PC-3 (cell line): ENCODE data around the gene DSG1. TPM values are rescaled to one million over a fixed set of nuclear protein-coding genes. Genes with fewer than 3 reads are reported as not detected.

ENCODE experiments used
- ATAC-seq: fragments of 200-7000 bp; cut with Tn5 transposase; 2 replicates; pipeline ENCODE4 v1.9.1; 2020; ENCODE audit warnings: mild to moderate bottlenecking, moderate library complexity
- BruUV-seq: library from RNA; stranded (reverse); fragments of 400-500 nt; replicated peaks from 2 replicates; lab custom pipeline; 2021; lab: Mats Ljungman, UMichigan
- CTCF ChIA-PET: fragments of 300-600 bp; sonication (Branson Sonifier 250); formaldehyde crosslinking; loops from one replicate; lab custom pipeline; 2022; ENCODE audit warnings: antibody characterized with exemption; lab: Charles Lee
- POLR2A ChIA-PET: fragments of 300-600 bp; sonication (Branson Sonifier 250); formaldehyde crosslinking; loops from one replicate; lab custom pipeline; 2022; ENCODE audit warnings: antibody characterized with exemption; ENCODE audit not compliant: unreplicated experiment; lab: Charles Lee
- DNase-seq: peaks from one replicate; pipeline ENCODE4 v3.0.0-alpha.2; 2015
- H2AFZ ChIP-seq: fragments of 300-600 bp; sonication (generic); 2 replicates; pipeline ENCODE4 v1.6.0; 2016; ENCODE audit warnings: antibody characterized with exemption, low read length
- H3F3A ChIP-seq: fragments of 300-600 bp; sonication (generic); one replicate; pipeline ENCODE4 v1.6.0; 2017; ENCODE audit warnings: antibody characterized with exemption, low read length, control low read depth, mild to moderate bottlenecking; ENCODE audit not compliant: unreplicated experiment
- H3K27ac ChIP-seq: fragments of 300-600 bp; sonication (generic); 2 replicates; pipeline ENCODE4 v1.5.1; 2016; ENCODE audit warnings: mild to moderate bottlenecking, low read length
- H3K27me3 ChIP-seq: fragments of 300-600 bp; sonication (generic); 2 replicates; pipeline ENCODE4 v1.6.1; 2016; ENCODE audit warnings: low read length, mixed read lengths
- H3K36me3 ChIP-seq: fragments of 300-600 bp; sonication (generic); 2 replicates; pipeline ENCODE4 v1.6.1; 2016; ENCODE audit warnings: low read depth, mixed run types, low read length, mixed read lengths
- H3K4me1 ChIP-seq: fragments of 300-600 bp; sonication (generic); 2 replicates; pipeline ENCODE4 v1.5.1; 2016; ENCODE audit warnings: low read length; ENCODE audit not compliant: insufficient read depth
- H3K4me2 ChIP-seq: fragments of 300-600 bp; sonication (generic); 2 replicates; pipeline ENCODE4 v1.6.0; 2016; ENCODE audit warnings: low read length
- H3K4me3 ChIP-seq: fragments of 300-600 bp; sonication (generic); 2 replicates; pipeline ENCODE4 v1.5.1; 2016; ENCODE audit warnings: mild to moderate bottlenecking, low read length, mixed read lengths
- H3K79me2 ChIP-seq: fragments of 300-600 bp; sonication (generic); 2 replicates; pipeline ENCODE4 v1.6.1; 2017; ENCODE audit warnings: low read length, mixed read lengths
- H3K9ac ChIP-seq: fragments of 300-600 bp; sonication (generic); 2 replicates; pipeline ENCODE4 v1.6.0; 2016; ENCODE audit warnings: mild to moderate bottlenecking, low read length
- H3K9me2 ChIP-seq: fragments of 300-600 bp; sonication (generic); replicated peaks from 2 replicates; pipeline ENCODE4 v1.6.1; 2016; ENCODE audit warnings: mixed run types, low read length, mixed read lengths
- H3K9me3 ChIP-seq: fragments of 300-600 bp; sonication (generic); 2 replicates; pipeline ENCODE4 v1.6.1; 2016; ENCODE audit warnings: low read length, mixed read lengths
- H4K20me1 ChIP-seq: fragments of 300-600 bp; sonication (generic); 2 replicates; pipeline ENCODE4 v1.6.1; 2016; ENCODE audit warnings: low read length, mixed read lengths
- EZH2 ChIP-seq: fragments of 300-600 bp; sonication (generic); IDR thresholded peaks from one replicate; pipeline ENCODE4 v1.6.1; 2017; ENCODE audit warnings: antibody characterized with exemption, mild to moderate bottlenecking, low read length; ENCODE audit not compliant: unreplicated experiment
- EZH2phosphoT487 ChIP-seq: fragments of 300-600 bp; sonication (generic); IDR thresholded peaks from 2 replicates; pipeline ENCODE4 v1.6.1; 2018; ENCODE audit warnings: mild to moderate bottlenecking, antibody characterized with exemption, low read length, borderline replicate concordance
- intact Hi-C: fragments of 100-400 bp; cut with micrococcal nuclease; formaldehyde crosslinking; loops from 2 replicates; pipeline ENCODE4 v1.9.0; 2023
- total RNA-seq: library from RNA; depleted of rRNA; stranded (reverse); fragments of >200 nt; gene quantifications from 2 replicates; pipeline ENCODE4 v1.2.3, GENCODE V29; 2014
- TF ChIP-seq, protein P1 (sequence below): fragments of 300-600 bp; sonication (generic); conservative IDR thresholded peaks from 2 replicates; pipeline ENCODE4 v1.5.1; 2017; ENCODE audit warnings: antibody characterized with exemption, low read depth, mild to moderate bottlenecking, low read length

DSG1 gene
- total RNA-seq, 1 experiment from 2014 or later, result not detected

DNA sequence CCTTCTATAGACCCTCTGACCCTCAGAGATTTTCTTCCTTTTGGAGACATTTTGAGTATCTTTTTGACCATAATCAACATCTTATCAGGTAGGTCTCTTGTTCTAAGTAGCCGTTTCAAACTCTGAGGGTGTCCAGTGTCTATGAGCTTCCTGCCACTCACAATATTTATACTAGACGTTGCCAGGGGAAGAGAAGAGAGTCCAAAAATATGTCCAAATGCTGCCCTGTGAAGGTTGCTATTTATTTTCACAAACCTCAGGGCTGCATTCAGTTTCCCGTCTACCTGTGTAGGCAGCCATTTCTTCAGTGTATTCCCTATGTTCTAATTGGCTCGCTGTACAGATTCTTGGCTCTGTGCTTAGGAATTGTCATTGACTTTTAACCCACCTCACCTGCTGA, 986 bp upstream of the DSG1 start:
- Histone ChIP-seq H3K4me2 (no peak overlapping the region), H3K4me3 (no peak overlapping the region), H3K27ac (no peak overlapping the region), H3K9ac (no peak overlapping the region), H4K20me1 (no peaks in the 10 kb centered on the region), H3K9me3 (no peaks in the 10 kb centered on the region), H3K27me3 (no peaks in the 10 kb centered on the region), H3K9me2 (no peaks in the 10 kb centered on the region), H3K36me3 (no peaks in the 10 kb centered on the region), H3K4me1 (no peaks in the 10 kb centered on the region), H3K79me2 (no peaks in the 10 kb centered on the region), H3F3A (no peaks in the 10 kb centered on the region), H2AFZ (no peak overlapping the region)
- DNase-seq (no peak), ATAC-seq (no peak)
- intact Hi-C loops, result no loop called here
- TF ChIP-seq, protein P1, sequence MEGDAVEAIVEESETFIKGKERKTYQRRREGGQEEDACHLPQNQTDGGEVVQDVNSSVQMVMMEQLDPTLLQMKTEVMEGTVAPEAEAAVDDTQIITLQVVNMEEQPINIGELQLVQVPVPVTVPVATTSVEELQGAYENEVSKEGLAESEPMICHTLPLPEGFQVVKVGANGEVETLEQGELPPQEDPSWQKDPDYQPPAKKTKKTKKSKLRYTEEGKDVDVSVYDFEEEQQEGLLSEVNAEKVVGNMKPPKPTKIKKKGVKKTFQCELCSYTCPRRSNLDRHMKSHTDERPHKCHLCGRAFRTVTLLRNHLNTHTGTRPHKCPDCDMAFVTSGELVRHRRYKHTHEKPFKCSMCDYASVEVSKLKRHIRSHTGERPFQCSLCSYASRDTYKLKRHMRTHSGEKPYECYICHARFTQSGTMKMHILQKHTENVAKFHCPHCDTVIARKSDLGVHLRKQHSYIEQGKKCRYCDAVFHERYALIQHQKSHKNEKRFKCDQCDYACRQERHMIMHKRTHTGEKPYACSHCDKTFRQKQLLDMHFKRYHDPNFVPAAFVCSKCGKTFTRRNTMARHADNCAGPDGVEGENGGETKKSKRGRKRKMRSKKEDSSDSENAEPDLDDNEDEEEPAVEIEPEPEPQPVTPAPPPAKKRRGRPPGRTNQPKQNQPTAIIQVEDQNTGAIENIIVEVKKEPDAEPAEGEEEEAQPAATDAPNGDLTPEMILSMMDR, result no peak
- POLR2A ChIA-PET, result interaction anchor here (0.5 kb wide), 1 partner anchor 537 kb away, joined by 3 read pairs; no protein-coding TSS in a partner anchor
- no TSS peak for BruUV-seq
- CTCF ChIA-PET, result no interaction called here

DNA sequence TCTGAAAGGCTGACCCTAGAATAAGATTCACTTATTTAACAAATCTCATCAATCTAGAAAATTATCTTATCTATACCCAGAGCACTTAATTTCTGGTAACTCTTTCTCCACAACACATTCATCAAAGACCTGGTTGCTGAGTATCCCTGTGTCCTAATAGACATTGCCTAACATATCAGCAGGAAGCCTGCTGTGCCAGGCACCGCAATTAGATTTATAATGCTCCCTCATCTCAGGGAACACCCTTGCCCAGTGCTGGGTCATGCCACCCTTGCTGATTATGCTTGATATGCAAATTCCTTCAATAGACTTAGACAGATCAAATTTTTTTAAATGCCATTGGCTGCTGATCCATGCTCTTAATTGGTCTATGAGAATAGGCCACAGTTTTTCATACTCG, 3.8 kb downstream of the DSG1 start:
- DNase-seq (no peak), ATAC-seq (no peak)
- Histone ChIP-seq H3K36me3 (no peaks in the 10 kb centered on the region), H3K9me3 (no peaks in the 10 kb centered on the region), H3K4me1 (peaks cover 11% of the 10 kb centered on the region), H4K20me1 (no peaks in the 10 kb centered on the region), H3K9ac (no peak overlapping the region), H3K79me2 (no peaks in the 10 kb centered on the region), H2AFZ (no peak overlapping the region), H3K27me3 (no peaks in the 10 kb centered on the region), H3K27ac (no peak overlapping the region), H3F3A (no peaks in the 10 kb centered on the region), H3K4me2 (no peak overlapping the region), H3K4me3 (no peak overlapping the region), H3K9me2 (no peaks in the 10 kb centered on the region)
- BruUV-seq, result no TSS peak
- ChIA-PET CTCF (no interaction called here), POLR2A (no interaction called here)
- TF ChIP-seq, protein P1, result no peak
- TF ChIP-seq EZH2, result no peak
- intact Hi-C loops, result no loop called here

DNA sequence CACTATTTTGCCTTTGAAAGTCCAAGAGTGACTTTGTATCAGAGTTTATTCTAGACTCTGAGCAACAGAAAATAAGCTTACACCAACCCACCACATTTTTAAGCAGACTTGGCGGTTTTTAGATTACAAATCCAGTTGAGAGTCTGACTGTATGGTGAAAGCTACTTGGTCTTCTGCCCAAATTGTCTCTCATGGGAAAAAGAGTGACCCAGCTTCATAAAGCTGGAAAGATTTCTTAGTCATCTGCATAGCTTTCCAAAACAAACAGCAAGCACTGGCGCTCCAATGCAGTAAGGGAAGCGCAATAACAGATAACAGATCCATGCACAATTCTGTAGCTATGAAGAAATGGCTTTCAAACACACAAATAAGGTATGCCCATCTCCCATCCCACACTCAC, 7.1 kb downstream of the DSG1 start:
- no peaks in the 10 kb centered on the region for H3K36me3 ChIP-seq
- H3K27me3 ChIP-seq, result no peaks in the 10 kb centered on the region
- H3K4me2 ChIP-seq, result peak overlapping the region; percentile 54
- H3K4me3 ChIP-seq, result no peak overlapping the region
- peaks cover 11% of the 10 kb centered on the region for H3K4me1 ChIP-seq
- H3K79me2 ChIP-seq, result no peaks in the 10 kb centered on the region
- no peak overlapping the region for H2AFZ ChIP-seq
- peak overlapping the region; percentile 29; the same call in 1 of the 2 replicates for H3K9ac ChIP-seq
- H3F3A ChIP-seq, result no peaks in the 10 kb centered on the region
- CTCF ChIA-PET, result no interaction called here
- no peaks in the 10 kb centered on the region for H3K9me2 ChIP-seq
- peak overlapping the region; percentile 74 for H3K27ac ChIP-seq
- intact Hi-C loops, result loop anchor here (5.0 kb wide), 1 partner anchor 187 kb away; no protein-coding TSS in a partner anchor
- H3K9me3 ChIP-seq, result no peaks in the 10 kb centered on the region
- TF ChIP-seq EZH2phosphoT487, result no peak
- TF ChIP-seq EZH2, result no peak
- TF ChIP-seq, protein P1, result no peak
- ATAC-seq, result peak; percentile 86
- DNase-seq, result peak; percentile 75
- H4K20me1 ChIP-seq, result no peaks in the 10 kb centered on the region
- POLR2A ChIA-PET, result interaction anchor here (0.6 kb wide), 1 partner anchor 77 kb away, joined by 5 read pairs; no protein-coding TSS in a partner anchor
- no TSS peak for BruUV-seq
